WTC11 (cell line): Measurements from ENCODE around the gene GDF11. TPM values are rescaled to one million over a fixed set of nuclear protein-coding genes. Genes with fewer than 3 reads are reported as not detected.

Source experiments
- GTF2I ChIP-seq: fragments of 250-450 bp; sonication (Bioruptor Pico); conservative IDR thresholded peaks from 2 replicates; pipeline ENCODE4 v1.4.0; 2021; ENCODE audit warnings: mild to moderate bottlenecking
- total RNA-seq: library from RNA; stranded (reverse); gene quantifications from 3 replicates; pipeline ENCODE4 v1.2.3, GENCODE V29; 2021
- TF ChIP-seq, protein P1 (sequence below): sonication (generic); formaldehyde crosslinking; IDR thresholded peaks from 2 replicates; pipeline ENCODE4 v1.8.0; 2022; ENCODE audit warnings: mild to moderate bottlenecking, missing genetic modification reagents
- TF ChIP-seq, protein P2 (sequence below): fragments of 250-450 bp; sonication (Bioruptor Pico); IDR thresholded peaks from 2 replicates; pipeline ENCODE4 v1.9.0; 2021; ENCODE audit warnings: mild to moderate bottlenecking, borderline replicate concordance
- TF ChIP-seq, protein P3 (sequence below): sonication (generic); formaldehyde crosslinking; IDR thresholded peaks from 2 replicates; pipeline ENCODE4 v1.8.0; 2023; ENCODE audit warnings: mild to moderate bottlenecking, missing genetic modification reagents

GDF11 gene
- total RNA-seq, 1 experiment from 2014 or later: 16.9 TPM

DNA sequence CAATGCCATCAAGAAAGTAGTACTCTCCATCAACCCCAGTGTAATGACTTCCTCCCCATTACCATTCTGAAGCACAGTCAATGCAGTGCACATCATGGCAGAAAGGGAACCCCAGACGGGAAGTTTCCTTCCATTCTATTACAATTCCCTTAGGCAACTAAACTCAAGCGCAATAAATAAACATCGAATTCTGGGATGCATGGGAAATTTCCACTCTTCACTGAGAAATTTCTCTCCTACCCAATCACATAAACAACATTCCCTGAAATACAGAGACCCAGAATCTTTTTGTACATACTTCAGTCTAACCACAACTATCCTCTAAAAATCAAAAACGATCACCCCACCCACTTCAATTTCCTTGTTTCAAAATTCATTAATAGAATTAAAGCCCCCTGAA is 54.6 kb downstream of the GDF11 start (continued):
- TF ChIP-seq, protein P1, sequence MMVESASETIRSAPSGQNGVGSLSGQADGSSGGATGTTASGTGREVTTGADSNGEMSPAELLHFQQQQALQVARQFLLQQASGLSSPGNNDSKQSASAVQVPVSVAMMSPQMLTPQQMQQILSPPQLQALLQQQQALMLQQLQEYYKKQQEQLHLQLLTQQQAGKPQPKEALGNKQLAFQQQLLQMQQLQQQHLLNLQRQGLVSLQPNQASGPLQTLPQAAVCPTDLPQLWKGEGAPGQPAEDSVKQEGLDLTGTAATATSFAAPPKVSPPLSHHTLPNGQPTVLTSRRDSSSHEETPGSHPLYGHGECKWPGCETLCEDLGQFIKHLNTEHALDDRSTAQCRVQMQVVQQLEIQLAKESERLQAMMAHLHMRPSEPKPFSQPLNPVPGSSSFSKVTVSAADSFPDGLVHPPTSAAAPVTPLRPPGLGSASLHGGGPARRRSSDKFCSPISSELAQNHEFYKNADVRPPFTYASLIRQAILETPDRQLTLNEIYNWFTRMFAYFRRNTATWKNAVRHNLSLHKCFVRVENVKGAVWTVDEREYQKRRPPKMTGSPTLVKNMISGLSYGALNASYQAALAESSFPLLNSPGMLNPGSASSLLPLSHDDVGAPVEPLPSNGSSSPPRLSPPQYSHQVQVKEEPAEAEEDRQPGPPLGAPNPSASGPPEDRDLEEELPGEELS (CRISPR knock-in tag): no peak
- TF ChIP-seq, protein P2, sequence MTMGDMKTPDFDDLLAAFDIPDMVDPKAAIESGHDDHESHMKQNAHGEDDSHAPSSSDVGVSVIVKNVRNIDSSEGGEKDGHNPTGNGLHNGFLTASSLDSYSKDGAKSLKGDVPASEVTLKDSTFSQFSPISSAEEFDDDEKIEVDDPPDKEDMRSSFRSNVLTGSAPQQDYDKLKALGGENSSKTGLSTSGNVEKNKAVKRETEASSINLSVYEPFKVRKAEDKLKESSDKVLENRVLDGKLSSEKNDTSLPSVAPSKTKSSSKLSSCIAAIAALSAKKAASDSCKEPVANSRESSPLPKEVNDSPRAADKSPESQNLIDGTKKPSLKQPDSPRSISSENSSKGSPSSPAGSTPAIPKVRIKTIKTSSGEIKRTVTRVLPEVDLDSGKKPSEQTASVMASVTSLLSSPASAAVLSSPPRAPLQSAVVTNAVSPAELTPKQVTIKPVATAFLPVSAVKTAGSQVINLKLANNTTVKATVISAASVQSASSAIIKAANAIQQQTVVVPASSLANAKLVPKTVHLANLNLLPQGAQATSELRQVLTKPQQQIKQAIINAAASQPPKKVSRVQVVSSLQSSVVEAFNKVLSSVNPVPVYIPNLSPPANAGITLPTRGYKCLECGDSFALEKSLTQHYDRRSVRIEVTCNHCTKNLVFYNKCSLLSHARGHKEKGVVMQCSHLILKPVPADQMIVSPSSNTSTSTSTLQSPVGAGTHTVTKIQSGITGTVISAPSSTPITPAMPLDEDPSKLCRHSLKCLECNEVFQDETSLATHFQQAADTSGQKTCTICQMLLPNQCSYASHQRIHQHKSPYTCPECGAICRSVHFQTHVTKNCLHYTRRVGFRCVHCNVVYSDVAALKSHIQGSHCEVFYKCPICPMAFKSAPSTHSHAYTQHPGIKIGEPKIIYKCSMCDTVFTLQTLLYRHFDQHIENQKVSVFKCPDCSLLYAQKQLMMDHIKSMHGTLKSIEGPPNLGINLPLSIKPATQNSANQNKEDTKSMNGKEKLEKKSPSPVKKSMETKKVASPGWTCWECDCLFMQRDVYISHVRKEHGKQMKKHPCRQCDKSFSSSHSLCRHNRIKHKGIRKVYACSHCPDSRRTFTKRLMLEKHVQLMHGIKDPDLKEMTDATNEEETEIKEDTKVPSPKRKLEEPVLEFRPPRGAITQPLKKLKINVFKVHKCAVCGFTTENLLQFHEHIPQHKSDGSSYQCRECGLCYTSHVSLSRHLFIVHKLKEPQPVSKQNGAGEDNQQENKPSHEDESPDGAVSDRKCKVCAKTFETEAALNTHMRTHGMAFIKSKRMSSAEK (CRISPR knock-in tag): no peak
- TF ChIP-seq GTF2I (CRISPR knock-in tag): no peak
- TF ChIP-seq, protein P3, sequence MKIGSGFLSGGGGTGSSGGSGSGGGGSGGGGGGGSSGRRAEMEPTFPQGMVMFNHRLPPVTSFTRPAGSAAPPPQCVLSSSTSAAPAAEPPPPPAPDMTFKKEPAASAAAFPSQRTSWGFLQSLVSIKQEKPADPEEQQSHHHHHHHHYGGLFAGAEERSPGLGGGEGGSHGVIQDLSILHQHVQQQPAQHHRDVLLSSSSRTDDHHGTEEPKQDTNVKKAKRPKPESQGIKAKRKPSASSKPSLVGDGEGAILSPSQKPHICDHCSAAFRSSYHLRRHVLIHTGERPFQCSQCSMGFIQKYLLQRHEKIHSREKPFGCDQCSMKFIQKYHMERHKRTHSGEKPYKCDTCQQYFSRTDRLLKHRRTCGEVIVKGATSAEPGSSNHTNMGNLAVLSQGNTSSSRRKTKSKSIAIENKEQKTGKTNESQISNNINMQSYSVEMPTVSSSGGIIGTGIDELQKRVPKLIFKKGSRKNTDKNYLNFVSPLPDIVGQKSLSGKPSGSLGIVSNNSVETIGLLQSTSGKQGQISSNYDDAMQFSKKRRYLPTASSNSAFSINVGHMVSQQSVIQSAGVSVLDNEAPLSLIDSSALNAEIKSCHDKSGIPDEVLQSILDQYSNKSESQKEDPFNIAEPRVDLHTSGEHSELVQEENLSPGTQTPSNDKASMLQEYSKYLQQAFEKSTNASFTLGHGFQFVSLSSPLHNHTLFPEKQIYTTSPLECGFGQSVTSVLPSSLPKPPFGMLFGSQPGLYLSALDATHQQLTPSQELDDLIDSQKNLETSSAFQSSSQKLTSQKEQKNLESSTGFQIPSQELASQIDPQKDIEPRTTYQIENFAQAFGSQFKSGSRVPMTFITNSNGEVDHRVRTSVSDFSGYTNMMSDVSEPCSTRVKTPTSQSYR (CRISPR knock-in tag): no peak

Other genes with a start within 250 kb of the GDF11 start
- gene OR6C4, start 193.5 kb upstream of the GDF11 start, total RNA-seq: not detected in 3 replicates
- not detected in 3 replicates for gene OR2AP1, start 170.7 kb upstream of the GDF11 start, total RNA-seq
- not detected in 3 replicates for gene OR10P1, start 106.2 kb upstream of the GDF11 start, total RNA-seq
- gene ITGA7, start 35.2 kb upstream of the GDF11 start, total RNA-seq: 77.8 to 96.2 TPM (median 80.4 TPM) in 3 replicates
- gene BLOC1S1, start 27.1 kb upstream of the GDF11 start, total RNA-seq: 81.9 to 97.1 TPM (median 95.1 TPM) in 3 replicates
- gene RDH5, start 22.7 kb upstream of the GDF11 start, total RNA-seq: 3.0 to 5.8 TPM (median 3.5 TPM) in 3 replicates
- 409 to 419 TPM (median 414 TPM) in 3 replicates for gene CD63, start 14.1 kb upstream of the GDF11 start, total RNA-seq
- gene SARNP, start 74.6 kb downstream of the GDF11 start, total RNA-seq: 98.3 to 102 TPM (median 100 TPM) in 3 replicates
- 32.9 to 37.9 TPM (median 34.8 TPM) in 3 replicates for gene ORMDL2, start 74.9 kb downstream of the GDF11 start, total RNA-seq
- gene DNAJC14, start 86.5 kb downstream of the GDF11 start, total RNA-seq: 32.1 to 34.5 TPM (median 34.1 TPM) in 3 replicates
- gene MMP19, start 99.8 kb downstream of the GDF11 start, total RNA-seq: 0.98 to 1.6 TPM (median 1.0 TPM) in 3 replicates
- 55.5 to 61.7 TPM (median 57.3 TPM) in 3 replicates for gene PYM1, start 184.8 kb downstream of the GDF11 start, total RNA-seq
- 19.8 to 25.5 TPM (median 23.6 TPM) in 3 replicates for gene DGKA, start 188.0 kb downstream of the GDF11 start, total RNA-seq
- 72.2 to 86.5 TPM (median 79.3 TPM) in 3 replicates for gene PMEL, start 222.9 kb downstream of the GDF11 start, total RNA-seq
- gene CDK2, start 223.7 kb downstream of the GDF11 start, total RNA-seq: 37.6 to 44.1 TPM (median 43.1 TPM) in 3 replicates
- gene RAB5B, start 231.0 kb downstream of the GDF11 start, total RNA-seq: 55.0 to 65.8 TPM (median 64.3 TPM) in 3 replicates